ENCODE results near the gene MAGED1.

GRCh38 chrX:51922561-51922960, 29.1 kb downstream of the MAGED1 start:
- TF ChIP-seq CTCF (IDR thresholded peaks at IDR 0.05; ENCODE audit: low read length): no peak
- TF ChIP-seq EZH2phosphoT487 (IDR thresholded peaks at IDR 0.05; ENCODE audit: low read length): no peak
- TF ChIP-seq EZH2 (optimal IDR thresholded peaks at IDR 0.05; ENCODE audit: low read depth, low read length): no peak

Data from MM.1S (cell line).